CD4-positive, alpha-beta T cell treated with Interleukin-4 for 1 hour (primary cell): ENCODE data around the gene PMF1.
"Not testable (repeated sequence)": the region's sequence is repeated elsewhere in the genome, so short reads cannot be mapped to it uniquely, and the experiment has no call there.

ENCODE experiments used
- DNase-seq, 2 donors: peaks; one replicate each; pipeline ENCODE4 v3.0.0-alpha.2; 2020 to 2022

The PMF1 gene

GRCh38 chr1:156198831-156199349 is 13.9 kb upstream of the PMF1 start:
- DNase-seq, result no peak

GRCh38 chr1:156200044-156200443 is 12.8 kb upstream of the PMF1 start:
- DNase-seq, result no peak

GRCh38 chr1:156203331-156203730 is 9.5 kb upstream of the PMF1 start:
- no peak for DNase-seq

- no peak for DNase-seq
Observed at GRCh38 chr1:156204686-156205085, 8.1 kb upstream of the PMF1 start.

- no peak for DNase-seq
Observed at GRCh38 chr1:156211243-156211642, 1.6 kb upstream of the PMF1 start.

GRCh38 chr1:156212130-156212529 is 677 bp upstream of the PMF1 start:
- no peak for DNase-seq

GRCh38 chr1:156213644-156213966 is 798 bp downstream of the PMF1 start:
- DNase-seq, result no peak

- no peak for DNase-seq
Observed at GRCh38 chr1:156214024-156214748, 1.4 kb downstream of the PMF1 start.

GRCh38 chr1:156216361-156217086 is 3.7 kb downstream of the PMF1 start:
- DNase-seq, result not testable (repeated sequence)

GRCh38 chr1:156217871-156218270 is 5.1 kb downstream of the PMF1 start:
- peak in 1 of 2 donors; percentile 70 for DNase-seq

- DNase-seq, result no peak
Observed at GRCh38 chr1:156220226-156220625, 7.4 kb downstream of the PMF1 start.

- no peak for DNase-seq
Observed at GRCh38 chr1:156221986-156222692, 9.3 kb downstream of the PMF1 start.

- DNase-seq, result no peak
Observed at GRCh38 chr1:156225677-156226014, 12.8 kb downstream of the PMF1 start.

- DNase-seq, result no peak
Observed at GRCh38 chr1:156226116-156226538, 13.3 kb downstream of the PMF1 start.

- no peak for DNase-seq
Observed at GRCh38 chr1:156226782-156227181, 14.0 kb downstream of the PMF1 start.

- DNase-seq, result no peak
Observed at GRCh38 chr1:156228501-156228900, 15.7 kb downstream of the PMF1 start.

- no peak for DNase-seq
Observed at GRCh38 chr1:156229809-156230472, 17.1 kb downstream of the PMF1 start.

- DNase-seq, result no peak
Observed at GRCh38 chr1:156230473-156230837, 17.6 kb downstream of the PMF1 start.

- DNase-seq, result no peak
Observed at GRCh38 chr1:156232201-156232894, 19.5 kb downstream of the PMF1 start.

GRCh38 chr1:156233426-156234127 is 20.8 kb downstream of the PMF1 start:
- DNase-seq, result no peak

- no peak for DNase-seq
Observed at GRCh38 chr1:156236164-156236563, 23.4 kb downstream of the PMF1 start.

GRCh38 chr1:156238248-156238647 is 25.4 kb downstream of the PMF1 start:
- no peak for DNase-seq
